ENCODE data around the gene UNC93B1. TPM values are rescaled to one million over a fixed set of nuclear protein-coding genes. Genes with fewer than 3 reads are reported as not detected.

UNC93B1 gene
- polyA plus RNA-seq, 2 of the 4 experiments (the other 2 are of a cell fraction), result 49.4 to 51.2 TPM

GRCh38 chr11:68016161-68016903, 12.4 kb upstream of the UNC93B1 start:
- CTCF ChIA-PET, result interaction anchor here (1.1 to 2.7 kb wide), 5 partner anchors 8 to 22 kb away, joined by 3 to 11 read pairs (median 5); no protein-coding TSS in a partner anchor
- DNase-seq (ENCODE audit: low read depth in 1 of 2, low spot score in 1 of 2) (no peak), ATAC-seq (no peak; a peak in 1 of 6 replicates), FAIRE-seq (no peak)
- Histone ChIP-seq H3K4me3 (no peak overlapping the region; the same call in 2 of the 3 replicates), H3K4me2 (peak overlapping the region; percentile 96), H3K9me3 (no peaks in the 10 kb centered on the region), H3K27ac (peak overlapping the region; percentile 99 to 100), H3K4me1 (peaks cover 93% of the 10 kb centered on the region)
- 34% methylated on average over 12 of the region's 13 CpGs for WGBS (ENCODE audit: missing lambda C conversion rate)
- POLR2A ChIA-PET, result interaction anchor here (0.6 to 1.4 kb wide), 3 partner anchors 10 to 1445 kb away, joined by 3 to 5 read pairs (median 3); no protein-coding TSS in a partner anchor
- no peak for TF ChIP-seq ZFP36 (IDR thresholded peaks at IDR 0.05; ENCODE audit: borderline replicate concordance, partially characterized antibody)
- TF ChIP-seq EHF (CRISPR knock-in tag; IDR thresholded peaks at IDR 0.05), result peak; percentile 31; the same call in 1 of the 2 replicates
- no peak for TF ChIP-seq ZSCAN20 (CRISPR knock-in tag; IDR thresholded peaks at IDR 0.05)
- TF ChIP-seq HDAC2 (IDR thresholded peaks at IDR 0.05), result no peak
- no peak for TF ChIP-seq SMC3 (IDR thresholded peaks at IDR 0.05)
- no peak for TF ChIP-seq CBX2 (IDR thresholded peaks at IDR 0.05; ENCODE audit: borderline replicate concordance, low read depth)
- TF ChIP-seq PHF8 (IDR thresholded peaks at IDR 0.05; ENCODE audit: borderline replicate concordance, low read depth), result no peak
- TF ChIP-seq HOXB5 (CRISPR knock-in tag; IDR thresholded peaks at IDR 0.05), result peak; percentile 81; the same call in 1 of the 2 replicates
- no peak for TF ChIP-seq NFE2L2 (conservative IDR thresholded peaks at IDR 0.05; ENCODE audit: low read length)
- TF ChIP-seq CBX8 (IDR thresholded peaks at IDR 0.05), result no peak
- TF ChIP-seq ZC3H11A (IDR thresholded peaks at IDR 0.05), result no peak
- no peak for TF ChIP-seq MYC (IDR thresholded peaks at IDR 0.05; ENCODE audit: borderline replicate concordance, low read length)
- TF ChIP-seq KDM1A (IDR thresholded peaks at IDR 0.05; ENCODE audit: low read depth), result no peak
- no peak for TF ChIP-seq TFCP2L1 (CRISPR knock-in tag; IDR thresholded peaks at IDR 0.05)
- no peak for TF ChIP-seq JUN (IDR thresholded peaks at IDR 0.05)
- TF ChIP-seq RARB (CRISPR knock-in tag; IDR thresholded peaks at IDR 0.05), result peak; percentile 6; the same call in 1 of the 2 replicates
- TF ChIP-seq, protein P1, sequence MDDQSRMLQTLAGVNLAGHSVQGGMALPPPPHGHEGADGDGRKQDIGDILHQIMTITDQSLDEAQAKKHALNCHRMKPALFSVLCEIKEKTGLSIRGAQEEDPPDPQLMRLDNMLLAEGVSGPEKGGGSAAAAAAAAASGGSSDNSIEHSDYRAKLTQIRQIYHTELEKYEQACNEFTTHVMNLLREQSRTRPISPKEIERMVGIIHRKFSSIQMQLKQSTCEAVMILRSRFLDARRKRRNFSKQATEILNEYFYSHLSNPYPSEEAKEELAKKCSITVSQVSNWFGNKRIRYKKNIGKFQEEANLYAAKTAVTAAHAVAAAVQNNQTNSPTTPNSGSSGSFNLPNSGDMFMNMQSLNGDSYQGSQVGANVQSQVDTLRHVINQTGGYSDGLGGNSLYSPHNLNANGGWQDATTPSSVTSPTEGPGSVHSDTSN (IDR thresholded peaks at IDR 0.05), result 0 out of 2 replicates have a peak, but pooled peaks have one; percentile 27
- TF ChIP-seq POLR2A (IDR thresholded peaks at IDR 0.05; ENCODE audit: low read length), result no peak; the same call in 1 of the 2 replicates
- peak; percentile 66; the same call in 1 of the 2 replicates for TF ChIP-seq HOXA7 (CRISPR knock-in tag; IDR thresholded peaks at IDR 0.05)
- TF ChIP-seq ZNF302 (CRISPR knock-in tag; IDR thresholded peaks at IDR 0.05), result 0 out of 2 replicates have a peak, but pooled peaks have one; percentile 5
- no peak for TF ChIP-seq CTCF (IDR thresholded peaks at IDR 0.05)
- no peak for TF ChIP-seq EHMT2 (IDR thresholded peaks at IDR 0.05; ENCODE audit: low read depth)
- no peak; the same call in 1 of the 3 replicates for TF ChIP-seq BCL3 (IDR thresholded peaks at IDR 0.05)
- no peak for TF ChIP-seq POLR2AphosphoS2 (conservative IDR thresholded peaks at IDR 0.05; ENCODE audit: low read length)
- no peak; the same call in 1 of the 2 replicates for TF ChIP-seq HOXB13 (CRISPR knock-in tag; IDR thresholded peaks at IDR 0.05; ENCODE audit: low read depth)
- TF ChIP-seq BHLHE40 (IDR thresholded peaks at IDR 0.05; ENCODE audit: low read depth, low read length), result no peak
- no peak for TF ChIP-seq KDM5A (IDR thresholded peaks at IDR 0.05)
- TF ChIP-seq FOSB (CRISPR knock-in tag; IDR thresholded peaks at IDR 0.05), result no peak; the same call in 1 of the 2 replicates
- TF ChIP-seq ESRRA (IDR thresholded peaks at IDR 0.05; ENCODE audit: borderline replicate concordance, low read length), result no peak
- TF ChIP-seq MAFK (IDR thresholded peaks at IDR 0.05; ENCODE audit: partially characterized antibody), result no peak
- no peak for TF ChIP-seq E2F6 (IDR thresholded peaks at IDR 0.05; ENCODE audit: borderline replicate concordance, low read depth)
- TF ChIP-seq GATA3 (IDR thresholded peaks at IDR 0.05; ENCODE audit: borderline replicate concordance), result no peak
- TF ChIP-seq RNF2 (IDR thresholded peaks at IDR 0.05; ENCODE audit: borderline replicate concordance, low read depth), result no peak
- no peak for TF ChIP-seq HMGXB4 (CRISPR knock-in tag; IDR thresholded peaks at IDR 0.05; ENCODE audit: borderline replicate concordance)
- TF ChIP-seq TP53 (CRISPR knock-in tag; IDR thresholded peaks at IDR 0.05), result no peak
- no peak for TF ChIP-seq NR3C1 (IDR thresholded peaks at IDR 0.05)

All from A549 (cell line).